ENCODE results near the gene GPR148. TPM values are rescaled to one million over a fixed set of nuclear protein-coding genes. Genes with fewer than 3 reads are reported as not detected.

The GPR148 gene
- total RNA-seq, 1 experiment from 2014 or later: not detected

DNA sequence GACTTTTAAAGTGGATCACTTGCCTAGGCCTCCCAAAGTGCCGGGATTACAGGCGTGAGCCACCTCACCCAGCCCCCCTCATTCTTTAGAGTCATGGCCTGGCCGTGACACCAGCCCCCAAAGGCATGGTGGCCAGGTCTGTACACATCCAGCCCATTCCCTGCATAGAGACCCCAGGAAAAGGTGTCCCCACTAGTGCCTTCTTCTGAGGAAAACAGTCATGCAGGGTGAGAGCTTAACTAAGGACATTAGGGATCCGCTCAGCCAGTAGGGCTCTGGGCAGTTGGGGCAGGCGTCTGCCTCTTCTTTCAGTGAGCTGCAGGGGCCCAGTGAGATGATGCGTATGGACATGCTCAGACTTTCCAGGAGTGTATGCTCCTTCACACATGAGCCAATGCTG is 20.8 kb downstream of the GPR148 start:
- no peak for TF ChIP-seq ZNF274 (IDR thresholded peaks at IDR 0.05; ENCODE audit: low read depth, low read length)
- no peak for TF ChIP-seq FOSL1 (IDR thresholded peaks at IDR 0.05; ENCODE audit: low read depth)

DNA sequence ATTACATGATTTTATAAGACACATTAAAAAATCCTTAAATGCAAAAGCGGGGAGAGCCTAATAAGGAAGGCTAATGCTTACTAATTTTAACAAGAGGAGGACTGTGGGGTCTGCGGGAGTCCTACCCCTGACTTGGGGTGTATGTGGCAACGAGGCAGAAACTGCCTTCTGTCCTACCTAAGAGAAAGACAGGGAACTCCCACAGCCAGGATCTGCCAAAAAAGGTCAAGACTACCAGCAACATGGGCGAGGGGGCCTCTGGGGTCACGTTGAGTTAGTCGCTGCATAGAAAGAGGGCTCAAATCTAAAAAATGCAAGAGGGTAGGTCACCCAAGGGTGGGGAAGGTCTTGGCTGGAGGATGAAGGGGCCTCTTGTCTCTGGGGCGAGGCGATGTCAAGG is 25.9 kb downstream of the GPR148 start:
- no peaks in the 10 kb centered on the region for H3K4me1 ChIP-seq (ENCODE audit: control insufficient read depth in 1 of 2, insufficient read depth in 2 of 2, low read length in 2 of 2)
- H2AFZ ChIP-seq (ENCODE audit: low read depth, low read length, poor library complexity, severe bottlenecking): no peak overlapping the region
- no peak for ATAC-seq
- H3K79me2 ChIP-seq (ENCODE audit: insufficient read depth, low read length): no peaks in the 10 kb centered on the region
- DNase-seq (ENCODE audit: low read depth, low spot score): no peak
- no peaks in the 10 kb centered on the region for H4K20me1 ChIP-seq (ENCODE audit: insufficient read depth)
- no TSS peak for BruUV-seq (replicated peaks)
- no peak overlapping the region for H3K4me2 ChIP-seq (ENCODE audit: low read length)
- ChIA-PET RAD21 (ENCODE audit: low non-redundant PET in 1 of 2, low total read pairs in 2 of 2, uncharacterized antibody in 2 of 2, unreplicated experiment in 2 of 2) (no interaction called here), CTCF (no interaction called here), POLR2A (no interaction called here)
- H3K9me2 ChIP-seq (ENCODE audit: insufficient read depth): no peaks in the 10 kb centered on the region
- no peak overlapping the region for H3K4me3 ChIP-seq (replicated peaks in 1 of 2; ENCODE audit: low read depth in 1 of 2, low read length in 2 of 2)
- H3K9me3 ChIP-seq (ENCODE audit: control insufficient read depth in 1 of 2, insufficient read depth in 1 of 2, low read depth in 1 of 2, low read length in 2 of 2): no peaks in the 10 kb centered on the region
- H3K27me3 ChIP-seq (ENCODE audit: insufficient read depth, low read length): no peaks in the 10 kb centered on the region; the same call in 1 of the 2 replicates
- intact Hi-C loops (cut with micrococcal nuclease): no loop called here
- H3K36me3 ChIP-seq (ENCODE audit: control insufficient read depth in 1 of 2, insufficient read depth in 2 of 2, low read length in 2 of 2): no peaks in the 10 kb centered on the region
- H3K9ac ChIP-seq (ENCODE audit: low read length): no peak overlapping the region
- no peak overlapping the region for H3K27ac ChIP-seq (ENCODE audit: low read depth, low read length)
- TF ChIP-seq ELF1 (IDR thresholded peaks at IDR 0.05; ENCODE audit: borderline replicate concordance, low read depth) (no peak), RAD21 (IDR thresholded peaks at IDR 0.05; ENCODE audit: low read depth) (no peak), TCF7L2 (IDR thresholded peaks at IDR 0.05; ENCODE audit: borderline replicate concordance, extremely low read depth, insufficient read depth, insufficient read length) (no peak), SRF (IDR thresholded peaks at IDR 0.05; ENCODE audit: low read depth) (no peak), CBX3 (IDR thresholded peaks at IDR 0.05; ENCODE audit: low read depth) (no peak), EZH2phosphoT487 (IDR thresholded peaks at IDR 0.05; ENCODE audit: borderline replicate concordance) (no peak), SP1 (IDR thresholded peaks at IDR 0.05; ENCODE audit: low read depth) (no peak), FOSL1 (IDR thresholded peaks at IDR 0.05; ENCODE audit: low read depth) (no peak), CEBPB (IDR thresholded peaks at IDR 0.05; ENCODE audit: low read depth) (no peak), ZNF274 (IDR thresholded peaks at IDR 0.05; ENCODE audit: low read depth, low read length) (no peak), ZFX (IDR thresholded peaks at IDR 0.05) (no peak), EZH2 (IDR thresholded peaks at IDR 0.05) (no peak), EGR1 (IDR thresholded peaks at IDR 0.05; ENCODE audit: low read depth) (no peak), JUND (IDR thresholded peaks at IDR 0.05) (no peak)
- TF ChIP-seq, protein P1, sequence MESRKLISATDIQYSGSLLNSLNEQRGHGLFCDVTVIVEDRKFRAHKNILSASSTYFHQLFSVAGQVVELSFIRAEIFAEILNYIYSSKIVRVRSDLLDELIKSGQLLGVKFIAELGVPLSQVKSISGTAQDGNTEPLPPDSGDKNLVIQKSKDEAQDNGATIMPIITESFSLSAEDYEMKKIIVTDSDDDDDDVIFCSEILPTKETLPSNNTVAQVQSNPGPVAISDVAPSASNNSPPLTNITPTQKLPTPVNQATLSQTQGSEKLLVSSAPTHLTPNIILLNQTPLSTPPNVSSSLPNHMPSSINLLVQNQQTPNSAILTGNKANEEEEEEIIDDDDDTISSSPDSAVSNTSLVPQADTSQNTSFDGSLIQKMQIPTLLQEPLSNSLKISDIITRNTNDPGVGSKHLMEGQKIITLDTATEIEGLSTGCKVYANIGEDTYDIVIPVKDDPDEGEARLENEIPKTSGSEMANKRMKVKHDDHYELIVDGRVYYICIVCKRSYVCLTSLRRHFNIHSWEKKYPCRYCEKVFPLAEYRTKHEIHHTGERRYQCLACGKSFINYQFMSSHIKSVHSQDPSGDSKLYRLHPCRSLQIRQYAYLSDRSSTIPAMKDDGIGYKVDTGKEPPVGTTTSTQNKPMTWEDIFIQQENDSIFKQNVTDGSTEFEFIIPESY (IDR thresholded peaks at IDR 0.05; ENCODE audit: extremely low read depth, insufficient replicate concordance, low read length): no peak
- TF ChIP-seq, protein P2, sequence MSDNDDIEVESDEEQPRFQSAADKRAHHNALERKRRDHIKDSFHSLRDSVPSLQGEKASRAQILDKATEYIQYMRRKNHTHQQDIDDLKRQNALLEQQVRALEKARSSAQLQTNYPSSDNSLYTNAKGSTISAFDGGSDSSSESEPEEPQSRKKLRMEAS (IDR thresholded peaks at IDR 0.05): no peak
- TF ChIP-seq, protein P3, sequence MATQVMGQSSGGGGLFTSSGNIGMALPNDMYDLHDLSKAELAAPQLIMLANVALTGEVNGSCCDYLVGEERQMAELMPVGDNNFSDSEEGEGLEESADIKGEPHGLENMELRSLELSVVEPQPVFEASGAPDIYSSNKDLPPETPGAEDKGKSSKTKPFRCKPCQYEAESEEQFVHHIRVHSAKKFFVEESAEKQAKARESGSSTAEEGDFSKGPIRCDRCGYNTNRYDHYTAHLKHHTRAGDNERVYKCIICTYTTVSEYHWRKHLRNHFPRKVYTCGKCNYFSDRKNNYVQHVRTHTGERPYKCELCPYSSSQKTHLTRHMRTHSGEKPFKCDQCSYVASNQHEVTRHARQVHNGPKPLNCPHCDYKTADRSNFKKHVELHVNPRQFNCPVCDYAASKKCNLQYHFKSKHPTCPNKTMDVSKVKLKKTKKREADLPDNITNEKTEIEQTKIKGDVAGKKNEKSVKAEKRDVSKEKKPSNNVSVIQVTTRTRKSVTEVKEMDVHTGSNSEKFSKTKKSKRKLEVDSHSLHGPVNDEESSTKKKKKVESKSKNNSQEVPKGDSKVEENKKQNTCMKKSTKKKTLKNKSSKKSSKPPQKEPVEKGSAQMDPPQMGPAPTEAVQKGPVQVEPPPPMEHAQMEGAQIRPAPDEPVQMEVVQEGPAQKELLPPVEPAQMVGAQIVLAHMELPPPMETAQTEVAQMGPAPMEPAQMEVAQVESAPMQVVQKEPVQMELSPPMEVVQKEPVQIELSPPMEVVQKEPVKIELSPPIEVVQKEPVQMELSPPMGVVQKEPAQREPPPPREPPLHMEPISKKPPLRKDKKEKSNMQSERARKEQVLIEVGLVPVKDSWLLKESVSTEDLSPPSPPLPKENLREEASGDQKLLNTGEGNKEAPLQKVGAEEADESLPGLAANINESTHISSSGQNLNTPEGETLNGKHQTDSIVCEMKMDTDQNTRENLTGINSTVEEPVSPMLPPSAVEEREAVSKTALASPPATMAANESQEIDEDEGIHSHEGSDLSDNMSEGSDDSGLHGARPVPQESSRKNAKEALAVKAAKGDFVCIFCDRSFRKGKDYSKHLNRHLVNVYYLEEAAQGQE (IDR thresholded peaks at IDR 0.05; ENCODE audit: low read depth): no peak

More for the DNA sequence above, 20.8 kb downstream of the GPR148 start:
- Histone ChIP-seq H3K9me2 (ENCODE audit: insufficient read depth) (no peaks in the 10 kb centered on the region), H3K27ac (ENCODE audit: low read depth, low read length) (no peak overlapping the region), H3K9ac (ENCODE audit: low read length) (no peak overlapping the region), H4K20me1 (ENCODE audit: insufficient read depth) (no peaks in the 10 kb centered on the region), H2AFZ (ENCODE audit: low read depth, low read length, poor library complexity, severe bottlenecking) (no peak overlapping the region), H3K4me3 (replicated peaks in 1 of 2; ENCODE audit: low read depth in 1 of 2, low read length in 2 of 2) (no peak overlapping the region), H3K4me1 (ENCODE audit: control insufficient read depth in 1 of 2, insufficient read depth in 2 of 2, low read length in 2 of 2) (no peaks in the 10 kb centered on the region), H3K79me2 (ENCODE audit: insufficient read depth, low read length) (no peaks in the 10 kb centered on the region), H3K36me3 (ENCODE audit: control insufficient read depth in 1 of 2, insufficient read depth in 2 of 2, low read length in 2 of 2) (no peaks in the 10 kb centered on the region), H3K27me3 (ENCODE audit: insufficient read depth, low read length) (no peaks in the 10 kb centered on the region), H3K9me3 (ENCODE audit: control insufficient read depth in 1 of 2, insufficient read depth in 1 of 2, low read depth in 1 of 2, low read length in 2 of 2) (no peaks in the 10 kb centered on the region), H3K4me2 (ENCODE audit: low read length) (no peak overlapping the region)
- BruUV-seq (replicated peaks): no TSS peak
- ATAC-seq: no peak
- ChIA-PET POLR2A (no interaction called here), CTCF (no interaction called here), RAD21 (ENCODE audit: low non-redundant PET in 1 of 2, low total read pairs in 2 of 2, uncharacterized antibody in 2 of 2, unreplicated experiment in 2 of 2) (no interaction called here)
- DNase-seq (ENCODE audit: low read depth, low spot score): no peak
- intact Hi-C loops (cut with micrococcal nuclease): no loop called here

Data from HCT116 (cell line).